ENCODE data around the gene ABCA2.
A peak's percentile ranks its signal among the peaks of the same experiment; 100 is the strongest.
"Not testable (repeated sequence)": the region's sequence is repeated elsewhere in the genome, so short reads cannot be mapped to it uniquely, and the experiment has no call there.

Gene ABCA2

GRCh38 chr9:137067860-137068538 lies 40.0 kb upstream of the ABCA2 start:
- H3K27me3 ChIP-seq (ENCODE audit: low read depth) = no peaks in the 10 kb centered on the region
- peaks cover 15% of the 10 kb centered on the region for H3K4me1 ChIP-seq
- in situ Hi-C loops (cut with MboI; ENCODE audit: low sequenced_read_pairs) = no loop called here
- DNase-seq (ENCODE audit: low spot score in 2 of 2) = peak; percentile 69 to 92
- H3K9me3 ChIP-seq = no peaks in the 10 kb centered on the region
- peak overlapping the region; percentile 79 for H3K4me3 ChIP-seq
- H3K36me3 ChIP-seq (replicated peaks) = peaks cover 50% of the 10 kb centered on the region

GRCh38 chr9:137066096-137066861 lies 38.2 kb upstream of the ABCA2 start:
- no peaks in the 10 kb centered on the region for H3K9me3 ChIP-seq
- H3K4me1 ChIP-seq = peaks cover 13% of the 10 kb centered on the region
- no peaks in the 10 kb centered on the region for H3K27me3 ChIP-seq (ENCODE audit: low read depth)
- peaks cover 50% of the 10 kb centered on the region for H3K36me3 ChIP-seq (replicated peaks)
- no peak for DNase-seq (ENCODE audit: low spot score in 2 of 2)
- in situ Hi-C loops (cut with MboI; ENCODE audit: low sequenced_read_pairs) = no loop called here
- H3K4me3 ChIP-seq = no peak overlapping the region

- H3K27me3 ChIP-seq (ENCODE audit: low read depth) = no peaks in the 10 kb centered on the region
- DNase-seq (ENCODE audit: low spot score in 2 of 2) = no peak
- peaks cover 50% of the 10 kb centered on the region for H3K36me3 ChIP-seq (replicated peaks)
- peaks cover 7% of the 10 kb centered on the region for H3K4me1 ChIP-seq
- in situ Hi-C loops (cut with MboI; ENCODE audit: low sequenced_read_pairs) = no loop called here
- no peaks in the 10 kb centered on the region for H3K9me3 ChIP-seq
- no peak overlapping the region for H3K4me3 ChIP-seq
Measured at GRCh38 chr9:137065336-137065967, 37.4 kb upstream of the ABCA2 start.

GRCh38 chr9:137064880-137065164 lies 36.8 kb upstream of the ABCA2 start:
- Histone ChIP-seq H3K36me3 (replicated peaks) (peaks cover 50% of the 10 kb centered on the region), H3K4me3 (no peak overlapping the region), H3K4me1 (peaks cover 7% of the 10 kb centered on the region), H3K9me3 (no peaks in the 10 kb centered on the region), H3K27me3 (ENCODE audit: low read depth) (no peaks in the 10 kb centered on the region)
- in situ Hi-C loops (cut with MboI; ENCODE audit: low sequenced_read_pairs) = no loop called here
- no peak for DNase-seq (ENCODE audit: low spot score in 2 of 2)

- H3K27me3 ChIP-seq (ENCODE audit: low read depth) = no peaks in the 10 kb centered on the region
- DNase-seq (ENCODE audit: low spot score in 2 of 2) = peak in 1 of 2 experiments; percentile 80
- H3K4me1 ChIP-seq = peaks cover 7% of the 10 kb centered on the region
- no peak overlapping the region for H3K4me3 ChIP-seq
- H3K36me3 ChIP-seq (replicated peaks) = peaks cover 46% of the 10 kb centered on the region
- in situ Hi-C loops (cut with MboI; ENCODE audit: low sequenced_read_pairs) = no loop called here
- H3K9me3 ChIP-seq = no peaks in the 10 kb centered on the region
Measured at GRCh38 chr9:137064027-137064879, 36.2 kb upstream of the ABCA2 start.

- Histone ChIP-seq H3K27me3 (ENCODE audit: low read depth) (no peaks in the 10 kb centered on the region), H3K36me3 (replicated peaks) (peaks cover 41% of the 10 kb centered on the region), H3K9me3 (no peaks in the 10 kb centered on the region), H3K4me3 (no peak overlapping the region), H3K4me1 (peaks cover 5% of the 10 kb centered on the region)
- in situ Hi-C loops (cut with MboI; ENCODE audit: low sequenced_read_pairs) = no loop called here
- DNase-seq (ENCODE audit: low spot score in 2 of 2) = no peak
Measured at GRCh38 chr9:137063311-137064026, 35.4 kb upstream of the ABCA2 start.

GRCh38 chr9:137062798-137063197 lies 34.8 kb upstream of the ABCA2 start:
- peaks cover 36% of the 10 kb centered on the region for H3K36me3 ChIP-seq (replicated peaks)
- H3K4me3 ChIP-seq; H3K9me3 ChIP-seq; H3K27me3 ChIP-seq (ENCODE audit: low read depth); DNase-seq (ENCODE audit: low spot score in 2 of 2); in situ Hi-C loops (cut with MboI; ENCODE audit: low sequenced_read_pairs); H3K4me1 ChIP-seq: not testable (repeated sequence)

- DNase-seq (ENCODE audit: low spot score in 2 of 2) = no peak
- Histone ChIP-seq H3K27me3 (ENCODE audit: low read depth) (no peaks in the 10 kb centered on the region), H3K4me1 (no peaks in the 10 kb centered on the region), H3K4me3 (no peak overlapping the region), H3K9me3 (no peaks in the 10 kb centered on the region), H3K36me3 (replicated peaks) (peaks cover 36% of the 10 kb centered on the region)
- in situ Hi-C loops (cut with MboI; ENCODE audit: low sequenced_read_pairs) = no loop called here
Measured at GRCh38 chr9:137062384-137062783, 34.3 kb upstream of the ABCA2 start.

- Histone ChIP-seq H3K27me3 (ENCODE audit: low read depth) (no peaks in the 10 kb centered on the region), H3K9me3 (no peaks in the 10 kb centered on the region), H3K4me3 (no peak overlapping the region), H3K4me1 (0 out of 2 replicates have a peak, but pooled peaks cover 3% of the 10 kb centered on the region), H3K36me3 (replicated peaks) (peaks cover 1% of the 10 kb centered on the region)
- in situ Hi-C loops (cut with MboI; ENCODE audit: low sequenced_read_pairs) = no loop called here
- no peak for DNase-seq (ENCODE audit: low spot score in 2 of 2)
Measured at GRCh38 chr9:137058521-137059234, 30.6 kb upstream of the ABCA2 start.

GRCh38 chr9:137057545-137057944 lies 29.5 kb upstream of the ABCA2 start:
- H3K9me3 ChIP-seq = no peaks in the 10 kb centered on the region
- 0 out of 2 replicates have a peak, but pooled peaks cover 1% of the 10 kb centered on the region for H3K27me3 ChIP-seq (ENCODE audit: low read depth)
- H3K36me3 ChIP-seq (replicated peaks) = no peaks in the 10 kb centered on the region
- H3K4me3 ChIP-seq = no peak overlapping the region
- H3K4me1 ChIP-seq = 0 out of 2 replicates have a peak, but pooled peaks cover 3% of the 10 kb centered on the region
- in situ Hi-C loops (cut with MboI; ENCODE audit: low sequenced_read_pairs) = no loop called here
- DNase-seq (ENCODE audit: low spot score in 2 of 2) = no peak

- Histone ChIP-seq H3K4me3 (no peak overlapping the region), H3K27me3 (ENCODE audit: low read depth) (0 out of 2 replicates have a peak, but pooled peaks cover 3% of the 10 kb centered on the region), H3K36me3 (replicated peaks) (no peaks in the 10 kb centered on the region), H3K4me1 (0 out of 2 replicates have a peak, but pooled peaks cover 3% of the 10 kb centered on the region), H3K9me3 (no peaks in the 10 kb centered on the region)
- DNase-seq (ENCODE audit: low spot score in 2 of 2) = no peak
- in situ Hi-C loops (cut with MboI; ENCODE audit: low sequenced_read_pairs) = no loop called here
Measured at GRCh38 chr9:137056739-137057415, 28.8 kb upstream of the ABCA2 start.

All from HAP-1 (cell line).